ENCODE data around the gene OR5M8.

The OR5M8 gene

DNA sequence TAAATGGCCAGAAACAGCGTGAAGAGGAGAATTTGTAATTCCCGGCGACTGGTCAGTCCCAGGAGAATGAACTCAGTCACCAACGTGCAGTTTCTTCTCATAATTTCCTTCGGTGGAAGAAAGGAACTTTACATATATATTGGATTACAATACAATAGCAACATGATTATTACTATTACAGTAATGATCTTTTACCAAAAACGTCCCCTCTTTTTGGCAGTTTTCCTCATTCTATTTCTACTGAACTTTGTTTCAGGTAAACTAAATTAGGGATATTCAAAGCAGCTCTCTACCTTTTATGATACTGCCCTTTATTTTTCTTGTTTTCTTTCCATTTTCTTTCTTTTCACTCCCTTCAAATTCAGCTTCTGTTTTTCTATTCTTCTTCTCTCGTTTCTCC, at the start of gene OR5M8:
Gene OR5M8, minus strand, starts transcription at position 101 of the 400 bp plus-strand sequence. Its CDS starts 0 bp downstream, at position 101.
- no peak for DNase-seq

- DNase-seq, result no peak
Observed at GRCh38 chr11:56533054-56533740, 42.0 kb upstream of the OR5M8 start.

DNA sequence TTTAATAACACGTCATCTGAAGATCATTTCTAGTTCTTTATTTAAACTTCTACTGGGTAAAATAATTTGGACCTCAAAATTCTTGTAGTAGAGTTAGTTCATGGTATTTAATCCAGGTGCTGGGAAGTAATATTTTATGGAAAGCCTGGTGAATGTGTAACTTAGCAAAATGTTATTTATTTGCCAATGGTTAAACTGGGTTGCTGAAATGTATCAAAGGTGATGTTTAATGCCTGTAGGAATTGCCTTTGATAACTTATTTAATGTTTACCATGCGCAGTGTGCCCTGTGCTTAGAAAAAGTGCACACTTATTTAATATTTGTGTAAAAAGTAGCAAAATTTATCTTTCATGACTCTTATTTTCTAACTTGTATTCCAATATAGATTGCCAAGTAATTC, 40.7 kb upstream of the OR5M8 start:
- no peak for DNase-seq

DNA sequence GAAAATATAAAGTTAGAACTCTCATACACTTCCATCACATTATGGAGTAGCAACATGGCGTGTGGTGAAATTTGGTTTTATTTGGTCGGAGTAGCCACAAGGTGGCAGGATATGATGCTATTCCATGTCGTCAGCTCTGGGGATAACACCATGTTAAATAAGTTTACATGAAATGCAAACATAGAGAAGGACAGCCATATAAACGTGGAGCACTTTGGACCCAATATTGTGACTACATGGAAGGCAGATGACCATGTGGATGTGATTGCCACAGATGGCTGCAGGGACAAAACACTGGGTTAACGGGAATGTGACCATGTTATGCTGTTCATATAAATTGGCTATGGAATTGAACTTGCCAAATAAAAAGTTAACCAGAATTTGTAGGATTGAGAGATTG, 30.8 kb upstream of the OR5M8 start:
- no peak for DNase-seq

GRCh38 chr11:56513280-56513679, 22.1 kb upstream of the OR5M8 start:
- no peak for DNase-seq

GRCh38 chr11:56509439-56509838, 18.3 kb upstream of the OR5M8 start:
- no peak for DNase-seq

DNA sequence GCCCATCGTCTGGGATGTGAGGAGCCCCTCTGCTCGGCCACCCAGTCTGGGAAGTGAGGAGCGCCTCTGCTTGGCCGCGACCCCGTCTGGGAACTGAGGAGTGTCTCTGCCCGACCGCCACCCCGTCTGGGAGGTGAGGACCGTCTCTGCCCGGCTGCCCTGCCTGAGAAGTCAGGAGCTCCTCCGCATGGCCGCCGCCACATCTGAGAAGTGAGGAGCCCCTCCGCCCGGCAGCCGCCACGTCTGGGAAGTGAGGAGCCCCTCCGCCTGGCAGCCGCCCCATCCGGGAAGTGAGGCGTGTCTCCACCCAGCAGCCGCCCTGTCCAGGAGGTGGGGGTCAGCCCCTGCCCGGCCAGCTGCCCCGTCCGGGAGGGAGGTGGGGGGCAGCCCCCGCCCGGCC, 5.8 kb upstream of the OR5M8 start:
- DNase-seq, result no peak

DNA sequence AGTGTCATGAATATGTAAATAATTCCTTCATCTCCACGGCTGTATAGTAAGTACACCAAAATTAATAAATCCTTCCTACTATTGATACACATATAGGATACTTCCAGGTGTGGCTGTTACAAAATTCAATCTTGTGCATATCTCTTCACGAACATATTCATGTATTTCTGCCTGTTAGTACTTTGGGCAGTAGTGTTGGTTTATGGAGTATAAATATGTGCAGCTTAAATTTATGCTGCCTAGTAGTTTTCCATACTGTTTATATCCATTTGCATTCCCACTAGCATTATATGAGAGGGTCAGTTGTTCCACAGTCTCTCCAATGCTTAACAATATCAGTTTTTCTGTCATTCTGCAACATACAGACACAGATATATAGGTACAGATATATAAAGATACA, 3.9 kb upstream of the OR5M8 start:
- no peak for DNase-seq

GRCh38 chr11:56486801-56487200, 4.4 kb downstream of the OR5M8 start:
- no peak for DNase-seq

DNA sequence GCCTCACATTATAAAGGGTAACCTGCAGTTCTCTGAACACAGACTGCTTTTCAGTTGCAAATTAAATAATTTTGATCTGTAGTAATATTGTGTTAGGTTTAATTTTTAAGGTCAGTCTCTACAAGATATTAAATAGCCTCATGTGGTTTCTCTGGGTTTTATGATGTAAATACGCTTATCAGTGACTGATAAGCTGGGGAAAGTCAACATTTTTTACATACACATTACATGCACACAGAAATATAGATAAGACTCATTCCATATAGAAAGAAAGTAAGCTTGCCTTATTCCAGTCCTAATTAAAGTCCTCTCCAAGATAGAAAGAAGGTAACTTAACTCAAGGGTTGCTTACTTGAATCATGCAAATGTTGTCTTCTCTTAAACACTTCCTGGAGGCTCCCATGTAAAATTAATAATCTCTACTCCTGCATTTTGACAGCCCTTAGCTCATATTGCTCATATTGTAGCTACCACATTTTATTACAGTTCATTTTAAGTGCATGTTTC, 16.4 kb downstream of the OR5M8 start:
- no peak for DNase-seq

- no peak for DNase-seq
Observed at GRCh38 chr11:56473252-56473651, 17.9 kb downstream of the OR5M8 start, which contains the start of gene OR5M3. Gene OR5M3 (minus strand): TSS chr11:56473352. CDS start chr11:56470497, 2,855 bp downstream.

DNA sequence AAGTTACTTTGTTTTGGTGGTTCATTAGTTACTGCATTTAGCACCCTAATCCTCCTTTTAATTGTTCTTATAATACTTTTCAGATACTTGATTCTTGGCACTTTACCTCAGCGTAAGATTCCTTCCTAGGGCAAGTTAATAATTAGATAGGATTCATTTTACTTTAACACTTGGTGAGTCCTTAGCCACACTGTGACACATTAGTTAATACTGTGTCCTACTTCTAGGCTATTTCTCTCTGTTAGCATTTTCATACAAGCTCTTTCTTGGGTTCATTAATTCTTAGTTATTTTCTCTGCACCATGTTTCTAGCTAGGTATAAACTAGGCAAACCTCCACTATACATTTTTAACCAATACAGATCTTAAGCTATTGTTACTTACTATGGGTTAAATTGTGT, 34.1 kb downstream of the OR5M8 start:
- DNase-seq, result no peak

- no peak for DNase-seq
Observed at GRCh38 chr11:56453521-56453920, 37.6 kb downstream of the OR5M8 start.

Data from NCI-H2029 (cell line).